Effector CD8-positive, alpha-beta T cell (primary cell): ENCODE measurements around the gene HPCAL1.
"Not testable (repeated sequence)": the region's sequence is repeated elsewhere in the genome, so short reads cannot be mapped to it uniquely, and the experiment has no call there.

Source experiments
- DNase-seq: peaks from one replicate; lab custom pipeline; 2025; lab: John Stamatoyannopoulos, UW

The HPCAL1 gene

DNA sequence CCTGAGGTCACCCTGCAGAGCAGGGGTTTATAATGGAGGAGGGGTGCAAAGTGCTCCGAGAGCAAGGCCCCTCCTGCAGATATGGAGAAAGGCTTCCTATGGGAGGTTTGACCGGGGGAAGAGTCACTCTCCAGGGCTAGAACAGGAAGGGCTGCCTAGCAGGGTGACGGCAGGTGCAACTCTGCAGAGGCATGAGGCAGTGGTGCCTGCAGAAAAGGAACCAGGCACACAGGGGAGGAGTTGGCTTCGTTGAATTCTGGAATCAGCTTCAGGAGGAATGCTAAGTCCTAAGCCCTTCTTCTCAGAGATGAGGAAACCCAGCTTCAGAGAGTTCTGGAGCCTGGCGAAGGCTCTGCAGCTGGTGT, 17.5 kb upstream of the HPCAL1 start:
- no peak for DNase-seq

DNA sequence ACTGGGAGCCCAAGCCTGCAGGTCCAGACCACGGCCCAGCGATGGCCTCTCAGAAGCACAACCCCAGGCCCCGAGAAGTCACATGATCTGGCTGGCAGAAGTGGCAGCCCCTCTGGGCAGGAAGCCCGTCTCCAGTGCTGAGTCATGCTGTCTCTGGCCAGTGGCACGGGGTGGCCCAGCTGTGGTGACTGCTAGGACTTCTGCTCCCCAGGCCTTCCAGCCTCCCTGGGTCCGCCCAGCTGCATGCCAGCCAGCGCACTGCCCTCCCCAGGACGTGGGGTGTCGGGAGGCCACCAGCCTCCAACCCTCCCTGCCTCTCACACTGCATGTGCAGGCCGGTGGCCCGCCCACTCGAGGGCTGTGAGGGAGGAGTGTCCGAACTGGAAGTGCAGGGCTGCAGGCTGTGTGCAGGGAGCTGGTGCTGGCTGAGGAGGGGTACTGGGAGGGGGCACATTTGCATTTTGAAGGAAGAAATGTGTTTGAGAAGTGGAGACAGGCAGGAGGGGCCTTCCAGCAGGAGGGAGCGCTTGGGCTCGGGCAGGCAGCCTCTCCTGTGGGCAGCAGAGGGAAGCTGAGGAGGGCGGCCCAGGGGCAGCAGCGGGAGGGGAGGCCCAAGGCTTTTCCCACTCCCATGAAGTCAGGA, 17.0 kb upstream of the HPCAL1 start:
- DNase-seq, result no peak

DNA sequence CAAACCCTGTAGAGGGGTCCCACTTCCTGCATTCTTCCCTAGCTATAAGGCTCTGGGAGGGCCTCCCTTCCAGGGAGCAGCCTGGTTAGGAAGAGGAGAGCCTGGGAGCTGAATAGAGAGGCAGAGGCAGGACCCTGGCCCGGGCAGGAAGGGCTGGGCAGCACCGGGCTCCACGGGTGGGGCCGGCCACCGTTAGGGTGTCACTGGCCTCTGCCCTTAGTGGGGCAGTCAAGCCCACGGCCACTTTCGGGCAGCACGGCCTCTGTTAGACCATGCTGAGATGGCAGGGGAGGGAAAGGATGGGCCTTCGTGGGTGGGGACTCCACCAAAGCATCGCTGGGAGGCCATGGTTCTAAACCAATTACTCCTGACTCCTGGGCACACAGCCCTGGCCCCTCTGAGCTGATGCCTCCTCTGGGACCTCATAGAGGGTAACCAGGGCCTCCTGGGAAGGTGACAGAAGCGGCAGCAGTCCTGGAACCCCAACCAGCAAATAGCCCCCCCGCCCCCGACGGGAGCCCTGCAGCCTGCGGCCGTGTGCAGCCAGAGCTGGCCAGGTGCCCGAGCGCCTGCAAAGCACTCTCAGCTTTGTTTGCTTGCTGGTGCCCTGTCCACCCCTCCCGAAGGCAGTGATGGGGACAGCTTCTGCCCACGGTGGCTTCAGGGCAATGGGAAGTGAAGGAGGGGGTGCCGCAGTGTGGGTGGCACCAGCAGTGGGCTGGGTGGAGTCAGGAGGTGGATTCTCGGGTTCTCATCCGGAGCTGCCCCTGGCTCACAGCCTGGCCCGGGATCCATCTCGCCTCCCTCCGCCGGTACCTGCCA, 16.3 kb upstream of the HPCAL1 start:
- DNase-seq, result no peak

DNA sequence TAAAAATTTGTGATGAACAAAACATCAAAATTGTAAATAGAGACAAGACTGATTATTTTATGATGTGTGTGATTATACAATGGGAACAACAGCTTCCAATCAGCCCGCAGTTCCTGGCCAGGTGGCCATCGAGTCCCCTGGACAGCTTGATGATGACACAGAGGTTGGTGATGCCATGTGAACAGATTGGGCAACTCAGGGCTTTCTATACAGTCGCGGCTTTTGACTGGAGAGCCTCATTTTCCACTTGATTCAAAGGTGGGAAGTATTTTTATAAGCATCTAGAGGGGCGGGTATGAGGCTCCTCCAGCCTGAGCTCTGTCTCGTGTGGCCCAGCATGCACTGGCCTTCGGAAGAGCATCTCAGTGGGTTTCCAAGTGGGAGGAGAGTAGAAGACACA, 14.9 kb upstream of the HPCAL1 start:
- no peak for DNase-seq

GRCh38 chr2:10288606-10289005, 14.1 kb upstream of the HPCAL1 start:
- no peak for DNase-seq

DNA sequence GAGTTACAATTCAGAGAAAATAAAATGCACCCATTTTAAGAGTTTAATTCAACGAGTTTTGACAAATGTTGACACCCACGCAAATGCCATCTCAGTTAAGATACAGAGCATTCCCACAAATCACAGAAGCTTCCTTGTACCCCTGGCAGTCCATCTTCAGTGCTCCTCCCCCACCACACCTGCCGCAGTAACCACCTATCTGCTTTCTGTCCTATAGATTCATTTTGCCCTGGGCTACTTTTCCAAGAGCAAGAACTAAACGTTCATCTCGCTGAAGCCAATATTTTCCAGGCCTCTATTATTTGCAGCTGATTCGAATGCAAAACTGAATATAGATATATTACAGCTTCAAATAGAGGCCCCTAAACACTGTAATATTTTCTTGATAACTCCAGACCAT, 13.4 kb upstream of the HPCAL1 start:
- no peak for DNase-seq

DNA sequence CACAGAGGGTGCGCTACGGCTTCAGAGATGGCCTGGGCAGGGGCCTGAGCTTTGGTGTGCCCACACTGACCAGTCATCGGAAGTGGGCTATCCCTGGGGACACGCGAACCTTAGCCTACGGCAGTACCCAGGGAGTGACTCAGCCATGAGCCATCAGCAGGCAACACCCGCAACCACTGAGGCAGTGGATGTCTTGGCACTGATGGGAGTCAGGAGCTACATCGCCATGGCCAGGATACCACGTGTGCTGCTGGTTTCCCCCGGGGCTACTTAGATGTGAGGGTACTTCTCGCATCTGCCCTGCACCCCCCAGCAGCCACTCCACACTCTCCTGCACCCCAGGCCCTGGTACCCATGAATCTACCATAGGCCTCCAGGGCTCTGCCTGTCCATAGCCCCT, 12.8 kb upstream of the HPCAL1 start:
- no peak for DNase-seq

DNA sequence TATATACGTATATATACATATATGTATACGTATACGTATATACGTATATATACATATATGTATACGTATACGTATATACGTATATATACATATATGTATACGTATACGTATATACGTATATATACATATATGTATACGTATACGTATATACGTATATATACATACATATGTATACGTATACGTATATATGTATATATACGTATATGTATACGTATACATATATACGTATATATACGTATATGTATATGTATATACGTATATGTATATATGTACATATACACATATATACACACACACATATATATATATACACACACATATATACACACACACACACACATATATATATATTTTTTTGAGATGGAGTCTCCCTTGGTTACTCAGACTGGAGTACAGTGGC, 11.3 kb upstream of the HPCAL1 start:
- not testable (repeated sequence) for DNase-seq

DNA sequence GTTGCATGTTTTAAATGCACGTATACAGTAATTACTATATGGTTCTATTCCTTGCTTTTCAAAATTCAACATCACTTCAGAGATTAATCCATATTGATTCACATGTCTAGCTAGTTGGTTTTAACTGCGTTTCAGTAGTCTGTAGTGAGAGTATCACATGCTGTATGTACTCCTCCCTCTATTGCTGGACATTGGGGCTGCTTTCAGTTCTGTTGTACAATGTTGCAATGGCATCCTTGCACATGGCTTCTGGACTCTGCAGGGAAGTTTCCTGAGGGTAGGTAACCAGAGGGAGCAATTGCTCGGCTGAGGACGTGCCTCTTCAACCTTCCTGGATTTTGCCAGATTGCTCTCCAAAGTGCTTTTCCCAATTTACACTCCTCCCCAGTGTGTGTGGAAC, 10.7 kb upstream of the HPCAL1 start:
- no peak for DNase-seq

GRCh38 chr2:10293603-10294002, 9.1 kb upstream of the HPCAL1 start:
- no peak for DNase-seq

GRCh38 chr2:10294077-10294476, 8.6 kb upstream of the HPCAL1 start:
- no peak for DNase-seq

DNA sequence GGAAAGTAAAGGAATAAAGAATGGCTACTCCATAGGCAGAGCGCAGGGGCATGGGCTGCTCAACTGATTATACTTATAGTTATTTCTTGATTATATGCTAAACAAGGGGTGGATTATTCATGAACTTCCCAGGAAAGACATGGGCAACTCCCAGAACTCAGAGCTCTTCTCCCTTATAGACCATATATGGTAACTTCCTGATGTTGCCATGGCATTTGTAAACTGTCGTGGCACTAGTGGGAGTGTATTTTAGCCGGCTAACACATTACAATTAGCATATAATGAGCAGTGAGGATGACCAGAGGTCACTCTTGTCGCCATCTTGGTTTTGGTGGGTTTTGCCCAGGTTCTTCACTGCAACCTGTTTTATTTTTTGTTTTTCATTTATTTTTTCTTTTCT, 7.1 kb upstream of the HPCAL1 start:
- not testable (repeated sequence) for DNase-seq

DNA sequence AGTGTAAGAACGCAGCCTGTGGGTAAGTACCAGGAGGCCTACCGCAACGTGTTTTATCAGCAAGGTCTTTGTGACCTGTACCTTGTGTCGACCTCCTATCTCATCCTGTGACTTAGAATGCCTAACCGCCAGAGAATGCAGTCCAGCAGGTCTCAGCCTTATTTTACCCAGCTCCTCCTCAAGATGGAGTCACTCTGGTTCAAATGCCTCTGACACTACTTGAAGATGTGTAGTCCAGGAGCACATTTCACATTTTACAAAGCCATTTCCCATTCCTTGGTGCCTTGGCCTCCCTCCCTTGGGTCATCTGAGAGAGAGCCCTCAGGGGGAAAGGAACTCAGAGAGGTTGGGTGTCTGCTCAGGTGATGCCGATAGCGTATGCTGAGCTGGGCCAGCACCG, 6.6 kb upstream of the HPCAL1 start:
- no peak for DNase-seq

GRCh38 chr2:10297191-10297830, 5.4 kb upstream of the HPCAL1 start:
- DNase-seq, result no peak

DNA sequence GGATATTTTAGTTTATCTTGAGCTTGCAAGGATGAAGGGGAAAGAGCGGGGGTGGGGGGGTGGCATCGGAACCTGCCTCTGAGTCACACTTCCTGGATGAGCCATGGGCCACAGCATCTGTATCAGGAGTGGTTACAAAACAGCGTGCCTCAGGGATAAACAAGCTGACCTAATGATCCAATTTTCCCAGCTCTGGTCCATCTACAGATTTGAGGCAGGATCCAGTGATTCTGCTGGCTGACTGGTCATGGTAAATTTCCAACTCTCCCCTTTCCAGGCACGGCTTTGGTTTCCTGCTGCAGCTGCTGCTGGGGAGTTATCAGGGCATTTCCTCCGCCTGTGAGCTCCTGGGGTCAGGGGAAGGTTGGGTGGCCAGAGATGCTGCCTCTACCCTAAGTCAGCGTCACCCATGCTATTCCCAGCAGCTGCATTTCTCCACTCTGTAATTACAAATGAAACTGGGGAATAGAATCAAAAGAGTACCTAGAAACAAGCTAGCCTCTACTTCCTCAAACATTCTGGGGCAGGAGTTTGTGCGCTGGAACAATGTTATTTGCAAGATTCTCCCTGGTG, 4.7 kb upstream of the HPCAL1 start:
- DNase-seq, result peak; percentile 30

DNA sequence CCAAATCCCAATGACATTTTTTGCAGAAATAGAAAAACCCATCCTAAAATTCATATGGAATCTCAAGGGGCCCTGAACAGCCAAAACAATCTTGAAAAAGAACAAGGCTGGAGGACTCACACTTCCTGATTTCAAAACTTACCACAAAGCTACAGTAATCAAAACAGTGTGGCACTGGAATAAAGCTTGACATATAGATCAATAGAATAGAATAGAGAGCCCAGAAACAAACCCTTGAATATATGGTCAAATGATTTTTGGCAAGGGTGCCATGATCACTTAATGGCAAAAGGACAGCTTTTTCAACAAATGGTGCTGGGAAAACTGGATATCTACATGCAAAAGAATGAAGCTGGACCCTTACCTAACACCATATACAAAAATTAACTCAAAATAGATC, 3.9 kb upstream of the HPCAL1 start:
- not testable (repeated sequence) for DNase-seq

- DNase-seq, result no peak
Measured at GRCh38 chr2:10300328-10300920, 2.3 kb upstream of the HPCAL1 start.

DNA sequence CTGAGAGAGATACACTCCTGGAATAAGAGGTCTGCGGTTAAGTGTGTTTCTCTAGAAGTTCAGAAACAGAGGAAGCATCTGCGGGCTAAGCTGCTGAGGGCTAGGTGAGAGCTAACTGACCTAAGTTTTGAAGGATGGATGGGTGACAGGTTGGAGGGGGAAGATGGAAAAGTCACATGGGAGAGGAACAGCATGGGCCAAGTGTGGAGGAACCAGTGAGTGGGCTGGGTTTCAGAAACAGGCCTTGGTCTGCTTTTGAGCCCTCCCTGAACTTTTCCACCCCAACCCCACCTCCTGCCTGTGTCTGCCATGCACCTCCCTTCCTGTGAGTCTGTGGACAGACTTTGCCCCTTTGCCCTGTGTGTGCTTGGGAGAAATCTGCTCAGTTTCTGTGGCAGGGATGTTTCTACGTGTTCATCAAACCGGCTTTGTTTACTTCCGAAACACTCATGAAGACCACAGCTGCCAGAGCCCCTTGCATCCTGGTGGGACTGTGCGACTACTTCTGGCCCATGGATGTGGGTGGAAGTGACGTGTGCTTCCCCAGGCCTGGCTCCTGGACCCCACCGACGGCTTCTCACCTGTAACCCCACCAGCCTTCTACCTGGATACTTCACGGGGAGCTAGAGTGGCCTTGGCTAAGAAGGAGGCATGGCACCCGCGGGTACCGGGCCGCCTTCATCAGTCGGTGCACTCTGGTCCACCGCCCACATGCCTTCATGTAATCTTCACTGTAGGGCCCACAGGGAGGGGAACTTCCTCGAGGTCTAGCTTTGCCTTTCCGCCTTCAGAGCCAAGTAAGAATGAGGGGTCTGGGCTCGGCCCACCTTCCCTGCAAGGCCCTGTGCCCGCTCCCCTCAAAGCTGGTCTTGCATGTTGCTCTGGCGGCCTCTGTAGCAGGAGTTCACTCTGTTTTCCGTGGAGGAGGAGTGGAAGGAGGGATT, 1.4 kb upstream of the HPCAL1 start:
- DNase-seq, result no peak

DNA sequence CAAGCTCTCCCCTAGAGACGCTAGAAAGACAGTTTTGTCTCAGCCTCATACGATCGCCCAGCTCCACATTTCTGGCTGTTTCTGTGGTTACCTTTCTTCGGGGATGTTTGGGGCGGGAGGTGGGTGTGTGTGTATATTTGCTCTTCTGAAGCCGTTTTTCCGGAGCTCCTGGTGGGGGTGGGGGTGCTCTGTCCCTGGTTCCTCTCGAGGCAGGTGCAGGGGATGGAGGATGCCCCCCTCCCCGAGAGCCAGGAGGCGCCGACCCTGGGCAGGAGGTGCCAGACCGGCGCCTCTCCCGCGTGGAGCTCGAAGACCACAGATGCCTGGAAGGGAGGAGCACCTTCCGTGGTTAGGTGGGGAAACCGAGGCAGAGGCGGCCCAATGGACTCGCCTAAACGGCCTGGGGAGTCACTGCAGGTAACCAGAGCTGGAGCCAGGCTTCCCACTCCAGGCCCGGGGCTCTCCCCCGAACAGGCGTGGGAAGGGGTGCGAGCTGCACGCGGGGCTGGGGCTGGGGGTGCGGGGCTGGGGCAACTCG, 694 bp upstream of the HPCAL1 start:
- DNase-seq, result no peak

- no peak for DNase-seq
Measured at GRCh38 chr2:10303181-10303693, 533 bp downstream of the HPCAL1 start.
